Spleen (tissue), 7 donors: ENCODE results near the gene MOB1B.

Source experiments
- CTCF ChIP-seq, 11 experiments: fragments of 200-600 bp in 7 of 11; fragments of 450-650 bp in 4 of 11; sonication (generic) in 4 of 11; IDR thresholded peaks in 8 of 11; conservative IDR thresholded peaks in 3 of 11; 1 replicate in 7 of 11; 2 replicates in 4 of 11; pipeline versions ENCODE4 v1.4.0 to v1.8.0; 2016 to 2021; ENCODE audit warnings: antibody characterized with exemption in 11 of 11, inconsistent platforms in 4 of 11, mild to moderate bottlenecking in 1 of 11
- POLR2AphosphoS5 ChIP-seq, 3 donors: sonication (generic); formaldehyde crosslinking; IDR thresholded peaks; one replicate each; pipeline ENCODE4 v1.5.1; 2017; ENCODE audit warnings: antibody characterized with exemption in 3 of 3
- donor health status: DM: no; HTN: no; CAD: no; lungs with moderate emphysema.
- donor health status: DM: no; HTN: no; CAD: no.
- donor health status: DM: no; HTN: no; CAD: no.

DNA sequence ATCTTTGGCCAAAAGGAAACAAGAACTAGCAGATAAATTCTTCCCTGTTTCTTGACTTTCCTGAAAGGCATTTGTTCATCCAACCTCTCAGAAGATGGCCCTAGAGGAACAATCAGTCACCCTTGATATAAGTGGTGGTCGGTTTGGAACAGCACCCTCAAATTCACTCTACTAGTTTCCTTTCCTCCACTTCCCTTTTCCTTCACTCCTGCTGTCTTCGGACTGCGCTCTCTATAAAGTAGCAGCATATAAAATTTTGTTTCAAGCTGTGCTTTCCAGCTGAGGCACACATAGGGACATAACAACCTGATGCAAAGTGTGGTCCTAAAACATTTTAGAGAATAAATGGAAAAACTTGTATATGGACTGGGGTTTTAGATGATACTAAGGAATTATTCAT, 29.0 kb upstream of the MOB1B start:
- no peak for TF ChIP-seq CTCF (IDR thresholded peaks at IDR 0.05 in 8 of 11, conservative IDR thresholded peaks at IDR 0.05 in 3 of 11)
- TF ChIP-seq POLR2AphosphoS5 (IDR thresholded peaks at IDR 0.05) = no peak
